T-helper 17 cell (primary cell): ENCODE measurements around the gene FRMD4A. TPM values are rescaled to one million over a fixed set of nuclear protein-coding genes. Genes with fewer than 3 reads are reported as not detected.

Experiments
- ATAC-seq: fragments of 150-1000 bp; cut with Tn5 transposase; 2 replicates; pipeline ENCODE4 v1.10.0; 2021; ENCODE audit warnings: mild to moderate bottlenecking, moderate library complexity
- DNase-seq, 3 donors: peaks; one replicate each; pipeline versions ENCODE4 v3.0.0 to v3.0.0-alpha.2; 2020 to 2021
- H3K9me3 ChIP-seq: one replicate; pipeline ENCODE4 v1.7.0; 2013; ENCODE audit warnings: low read length, mild to moderate bottlenecking; ENCODE audit not compliant: control insufficient read depth, poor library complexity, severe bottlenecking
- H3K27ac Mint-ChIP-seq: one replicate; pipeline ENCODE4 v1.8.0; 2022; ENCODE audit warnings: mild to moderate bottlenecking, moderate library complexity, mixed read lengths
- H3K27me3 Mint-ChIP-seq: one replicate; pipeline ENCODE4 v1.8.0; 2022; ENCODE audit warnings: mixed read lengths
- H3K36me3 Mint-ChIP-seq: one replicate; pipeline ENCODE4 v1.8.0; 2022; ENCODE audit warnings: low read depth, mixed read lengths
- H3K4me1 Mint-ChIP-seq: one replicate; pipeline ENCODE4 v1.8.0; 2022; ENCODE audit warnings: mild to moderate bottlenecking, mixed read lengths
- H3K4me3 Mint-ChIP-seq: one replicate; pipeline ENCODE4 v1.8.0; 2022; ENCODE audit warnings: mild to moderate bottlenecking, moderate library complexity, mixed read lengths
- total RNA-seq, 4 donors: library from RNA in 2 of 4; stranded (reverse) in 2 of 4; gene quantifications; one replicate each; pipeline ENCODE4 v1.2.3 and lab custom pipeline; 2022 to 2026

FRMD4A gene
- total RNA-seq, 2 donors from 2014 or later, result 1.3 to 2.7 TPM

GRCh38 chr10:13729586-13730305, 601.0 kb downstream of the FRMD4A start:
- ATAC-seq (no peak), DNase-seq (no peak)
- no peak overlapping the region for H3K27ac Mint-ChIP-seq
- no peak overlapping the region for H3K4me3 Mint-ChIP-seq
- peaks cover 7% of the 10 kb centered on the region for H3K4me1 Mint-ChIP-seq
- H3K9me3 ChIP-seq, result no peaks in the 10 kb centered on the region
- peaks cover 8% of the 10 kb centered on the region for H3K36me3 Mint-ChIP-seq
- peaks cover 11% of the 10 kb centered on the region for H3K27me3 Mint-ChIP-seq

GRCh38 chr10:13728898-13729535, 601.7 kb downstream of the FRMD4A start:
- no peak overlapping the region for H3K27ac Mint-ChIP-seq
- no peak overlapping the region for H3K4me3 Mint-ChIP-seq
- ATAC-seq (no peak), DNase-seq (no peak)
- H3K4me1 Mint-ChIP-seq, result peaks cover 6% of the 10 kb centered on the region
- H3K27me3 Mint-ChIP-seq, result peaks cover 11% of the 10 kb centered on the region
- H3K9me3 ChIP-seq, result no peaks in the 10 kb centered on the region
- H3K36me3 Mint-ChIP-seq, result peaks cover 6% of the 10 kb centered on the region

- H3K4me1 Mint-ChIP-seq, result peaks cover 2% of the 10 kb centered on the region
- no peak overlapping the region for H3K27ac Mint-ChIP-seq
- peaks cover 18% of the 10 kb centered on the region for H3K27me3 Mint-ChIP-seq
- DNase-seq (no peak), ATAC-seq (no peak)
- peaks cover 2% of the 10 kb centered on the region for H3K9me3 ChIP-seq
- H3K4me3 Mint-ChIP-seq, result no peak overlapping the region
- peaks cover 2% of the 10 kb centered on the region for H3K36me3 Mint-ChIP-seq
Observed at GRCh38 chr10:13725594-13725993, 605.1 kb downstream of the FRMD4A start.

GRCh38 chr10:13724484-13724883, 606.2 kb downstream of the FRMD4A start:
- ATAC-seq (no peak), DNase-seq (no peak)
- Mint-ChIP-seq H3K4me1 (peaks cover 2% of the 10 kb centered on the region), H3K27ac (no peak overlapping the region), H3K4me3 (no peak overlapping the region), H3K36me3 (peaks cover 2% of the 10 kb centered on the region), H3K27me3 (peaks cover 18% of the 10 kb centered on the region)
- H3K9me3 ChIP-seq, result peaks cover 3% of the 10 kb centered on the region

- Mint-ChIP-seq H3K4me3 (no peak overlapping the region), H3K36me3 (peaks cover 2% of the 10 kb centered on the region), H3K27ac (no peak overlapping the region), H3K27me3 (peaks cover 13% of the 10 kb centered on the region), H3K4me1 (peaks cover 8% of the 10 kb centered on the region)
- DNase-seq (no peak), ATAC-seq (no peak)
- H3K9me3 ChIP-seq, result peaks cover 3% of the 10 kb centered on the region
Observed at GRCh38 chr10:13722747-13723653, 607.7 kb downstream of the FRMD4A start.

- ATAC-seq (no peak), DNase-seq (no peak)
- Mint-ChIP-seq H3K27ac (no peak overlapping the region), H3K36me3 (no peaks in the 10 kb centered on the region), H3K27me3 (peaks cover 7% of the 10 kb centered on the region), H3K4me3 (no peak overlapping the region), H3K4me1 (peaks cover 13% of the 10 kb centered on the region)
- H3K9me3 ChIP-seq, result peaks cover 3% of the 10 kb centered on the region
Observed at GRCh38 chr10:13721486-13721885, 609.2 kb downstream of the FRMD4A start.

- Mint-ChIP-seq H3K27me3 (peaks cover 7% of the 10 kb centered on the region), H3K27ac (no peak overlapping the region), H3K4me3 (no peak overlapping the region), H3K4me1 (peaks cover 13% of the 10 kb centered on the region), H3K36me3 (no peaks in the 10 kb centered on the region)
- DNase-seq, result no peak
- no peak for ATAC-seq
- H3K9me3 ChIP-seq, result peaks cover 3% of the 10 kb centered on the region
Observed at GRCh38 chr10:13720699-13721098, 610.0 kb downstream of the FRMD4A start.

- Mint-ChIP-seq H3K4me1 (peaks cover 10% of the 10 kb centered on the region), H3K27me3 (peaks cover 7% of the 10 kb centered on the region), H3K36me3 (no peaks in the 10 kb centered on the region), H3K4me3 (no peak overlapping the region), H3K27ac (no peak overlapping the region)
- ATAC-seq (no peak), DNase-seq (no peak)
- peaks cover 3% of the 10 kb centered on the region for H3K9me3 ChIP-seq
Observed at GRCh38 chr10:13719425-13719824, 611.3 kb downstream of the FRMD4A start.

- Mint-ChIP-seq H3K4me1 (peaks cover 10% of the 10 kb centered on the region), H3K27ac (no peak overlapping the region), H3K36me3 (no peaks in the 10 kb centered on the region), H3K27me3 (peaks cover 7% of the 10 kb centered on the region), H3K4me3 (peak overlapping the region; percentile 79)
- ATAC-seq, result no peak
- H3K9me3 ChIP-seq, result peaks cover 3% of the 10 kb centered on the region
- DNase-seq, result no peak
Observed at GRCh38 chr10:13718820-13719219, 611.9 kb downstream of the FRMD4A start.

GRCh38 chr10:13717936-13718772, 612.6 kb downstream of the FRMD4A start:
- DNase-seq (peak in 1 of 3 donors; percentile 25), ATAC-seq (peak; percentile 79)
- Mint-ChIP-seq H3K4me1 (peaks cover 11% of the 10 kb centered on the region), H3K36me3 (no peaks in the 10 kb centered on the region), H3K27me3 (peaks cover 2% of the 10 kb centered on the region), H3K27ac (no peak overlapping the region), H3K4me3 (peak overlapping the region; percentile 79)
- H3K9me3 ChIP-seq, result peaks cover 3% of the 10 kb centered on the region

GRCh38 chr10:13717571-13717935, 613.2 kb downstream of the FRMD4A start:
- Mint-ChIP-seq H3K4me1 (peaks cover 13% of the 10 kb centered on the region), H3K27me3 (no peaks in the 10 kb centered on the region), H3K4me3 (peak overlapping the region; percentile 79), H3K27ac (no peak overlapping the region), H3K36me3 (no peaks in the 10 kb centered on the region)
- peaks cover 3% of the 10 kb centered on the region for H3K9me3 ChIP-seq
- ATAC-seq, result no peak
- DNase-seq, result no peak

- ATAC-seq (no peak), DNase-seq (no peak)
- no peak overlapping the region for H3K27ac Mint-ChIP-seq
- H3K27me3 Mint-ChIP-seq, result no peaks in the 10 kb centered on the region
- no peak overlapping the region for H3K4me3 Mint-ChIP-seq
- peaks cover 3% of the 10 kb centered on the region for H3K9me3 ChIP-seq
- no peaks in the 10 kb centered on the region for H3K36me3 Mint-ChIP-seq
- H3K4me1 Mint-ChIP-seq, result peaks cover 16% of the 10 kb centered on the region
Observed at GRCh38 chr10:13716081-13717071, 614.3 kb downstream of the FRMD4A start.
